Effector memory CD8-positive, alpha-beta T cell (primary cell): ENCODE measurements around the gene CLEC20A.

Source experiments
- ATAC-seq: fragments of 150-1000 bp; cut with Tn5 transposase; replicated peaks from 2 replicates; pipeline ENCODE4 v1.10.0; 2021; ENCODE audit warnings: mild to moderate bottlenecking, moderate library complexity
- DNase-seq, 3 experiments: peaks; one replicate each; pipeline ENCODE4 v3.0.0; 2021
- H3K27ac Mint-ChIP-seq, 2 donors: one replicate each; pipeline ENCODE4 v1.8.0; 2022; ENCODE audit warnings: mild to moderate bottlenecking in 2 of 2, mixed read lengths in 2 of 2, moderate library complexity in 2 of 2
- H3K27me3 Mint-ChIP-seq, 2 donors: one replicate each; pipeline ENCODE4 v1.8.0; 2022; ENCODE audit warnings: mixed read lengths in 2 of 2
- H3K36me3 Mint-ChIP-seq: one replicate; pipeline ENCODE4 v1.8.0; 2022; ENCODE audit warnings: mild to moderate bottlenecking, moderate library complexity, mixed read lengths; ENCODE audit not compliant: insufficient read depth
- H3K4me1 Mint-ChIP-seq, 2 donors: one replicate each; pipeline ENCODE4 v1.8.0; 2022; ENCODE audit warnings: low read depth in 2 of 2, mixed read lengths in 2 of 2
- H3K4me3 Mint-ChIP-seq, 2 donors: one replicate each; pipeline ENCODE4 v1.8.0; 2022; ENCODE audit warnings: mild to moderate bottlenecking in 2 of 2, mixed read lengths in 2 of 2, moderate library complexity in 2 of 2
- H3K9me3 Mint-ChIP-seq, 2 donors: one replicate each; pipeline ENCODE4 v1.8.0; 2022; ENCODE audit warnings: mixed read lengths in 2 of 2

CLEC20A gene

DNA sequence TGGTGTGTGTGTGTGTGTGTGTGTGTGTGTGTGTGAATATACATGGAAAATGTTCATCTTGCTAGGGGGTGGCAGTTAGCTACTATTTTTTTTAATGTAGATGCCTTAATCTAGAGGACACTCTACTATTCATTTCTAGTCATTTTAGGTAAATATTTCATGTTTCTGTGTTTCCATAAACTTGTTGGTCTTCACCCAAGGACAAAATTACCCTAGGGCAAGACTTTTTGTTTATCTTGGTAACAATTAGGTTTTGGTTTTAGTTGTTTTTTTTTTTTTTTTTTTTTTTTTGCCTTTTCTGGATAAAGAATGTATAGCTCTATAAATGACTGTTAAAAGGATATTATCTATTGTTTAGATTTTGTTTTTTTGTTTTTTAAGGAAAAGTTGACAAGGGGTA, 32.2 kb downstream of the CLEC20A start:
- Mint-ChIP-seq H3K9me3 (no peaks in the 10 kb centered on the region), H3K27me3 (peaks cover 8 to 15% of the 10 kb centered on the region in 2 donors), H3K36me3 (no peaks in the 10 kb centered on the region), H3K4me3 (no peak overlapping the region), H3K27ac (no peak overlapping the region), H3K4me1 (no peaks in the 10 kb centered on the region)
- ATAC-seq: no peak
- DNase-seq: no peak

DNA sequence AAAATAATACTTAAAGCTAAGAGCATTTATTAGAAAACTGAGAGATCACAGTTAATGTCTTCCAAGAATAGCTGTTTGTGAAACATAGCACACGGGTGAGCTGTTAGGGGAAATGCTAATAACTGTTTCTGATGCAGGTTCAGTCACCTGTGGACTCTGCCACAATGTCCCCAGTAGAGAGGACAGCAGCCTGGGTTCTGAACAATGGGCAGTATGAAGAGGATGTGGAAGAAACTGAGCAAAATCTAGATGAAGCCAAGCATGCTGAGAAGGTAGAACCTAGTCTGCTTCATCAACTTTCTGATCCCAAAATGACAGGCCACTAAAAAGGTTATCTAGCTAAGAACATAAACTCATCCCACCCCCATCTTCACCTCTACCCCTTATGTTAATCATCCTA, 32.6 kb downstream of the CLEC20A start:
- H3K4me3 Mint-ChIP-seq: no peak overlapping the region
- H3K27me3 Mint-ChIP-seq: peaks cover 8 to 15% of the 10 kb centered on the region in 2 donors
- no peaks in the 10 kb centered on the region for H3K36me3 Mint-ChIP-seq
- H3K4me1 Mint-ChIP-seq: no peaks in the 10 kb centered on the region
- no peak for DNase-seq
- H3K9me3 Mint-ChIP-seq: no peaks in the 10 kb centered on the region
- no peak for ATAC-seq
- no peak overlapping the region for H3K27ac Mint-ChIP-seq

DNA sequence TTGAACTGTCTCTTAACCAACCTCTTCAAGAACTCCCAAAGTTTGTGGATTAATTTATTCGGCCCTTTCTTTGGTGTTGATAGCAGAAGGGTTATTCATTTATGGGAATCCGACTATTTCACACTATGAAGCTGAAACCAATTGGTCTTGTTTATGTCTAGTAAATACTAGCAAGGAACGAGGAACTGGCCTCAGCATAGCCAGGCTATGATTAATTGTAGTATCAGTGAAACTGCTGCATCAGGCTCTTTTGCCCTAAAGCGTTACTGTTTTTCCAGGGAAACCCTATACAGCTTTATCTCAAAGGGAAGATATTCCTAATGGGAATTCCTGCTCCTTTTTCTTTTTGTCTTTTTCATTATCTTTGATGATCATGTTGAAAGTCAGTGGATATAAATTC, 35.1 kb downstream of the CLEC20A start:
- H3K27ac Mint-ChIP-seq: no peak overlapping the region
- no peaks in the 10 kb centered on the region for H3K4me1 Mint-ChIP-seq
- no peaks in the 10 kb centered on the region for H3K36me3 Mint-ChIP-seq
- no peaks in the 10 kb centered on the region for H3K9me3 Mint-ChIP-seq
- no peak for ATAC-seq
- no peak for DNase-seq
- H3K4me3 Mint-ChIP-seq: no peak overlapping the region
- H3K27me3 Mint-ChIP-seq: peaks cover 0 to 8% of the 10 kb centered on the region in 2 donors

- ATAC-seq: no peak
- Mint-ChIP-seq H3K9me3 (no peaks in the 10 kb centered on the region), H3K27ac (no peak overlapping the region), H3K4me3 (no peak overlapping the region), H3K27me3 (peaks cover 0 to 6% of the 10 kb centered on the region in 2 donors), H3K36me3 (no peaks in the 10 kb centered on the region), H3K4me1 (no peaks in the 10 kb centered on the region)
- DNase-seq: no peak
Observed at GRCh38 chr1:178461104-178461503, 35.7 kb downstream of the CLEC20A start.

GRCh38 chr1:178458203-178458602, 38.6 kb downstream of the CLEC20A start:
- DNase-seq: no peak
- H3K4me3 Mint-ChIP-seq: no peak overlapping the region
- no peaks in the 10 kb centered on the region for H3K36me3 Mint-ChIP-seq
- no peaks in the 10 kb centered on the region for H3K27me3 Mint-ChIP-seq
- ATAC-seq: no peak
- H3K4me1 Mint-ChIP-seq: no peaks in the 10 kb centered on the region
- no peaks in the 10 kb centered on the region for H3K9me3 Mint-ChIP-seq
- no peak overlapping the region for H3K27ac Mint-ChIP-seq

DNA sequence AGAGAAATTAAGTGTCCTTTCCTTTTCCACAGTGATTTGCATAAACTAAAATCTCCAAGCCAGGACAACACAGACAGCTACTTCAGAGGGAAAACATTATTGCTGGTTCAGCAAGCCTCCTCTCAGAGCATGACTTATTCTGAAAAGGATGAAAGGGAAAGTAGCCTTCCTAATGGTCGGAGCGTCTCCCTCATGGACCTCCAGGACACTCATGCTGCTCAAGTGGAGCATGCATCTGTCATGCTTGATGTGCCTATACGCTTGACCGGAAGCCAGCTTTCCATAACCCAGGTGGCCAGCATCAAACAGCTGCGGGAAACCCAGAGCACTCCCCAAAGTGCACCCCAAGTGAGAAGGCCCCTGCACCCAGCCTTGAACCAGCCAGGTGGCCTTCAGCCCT, 39.1 kb downstream of the CLEC20A start:
- no peaks in the 10 kb centered on the region for H3K27me3 Mint-ChIP-seq
- no peak for ATAC-seq
- no peak overlapping the region for H3K4me3 Mint-ChIP-seq
- H3K27ac Mint-ChIP-seq: no peak overlapping the region
- DNase-seq: no peak
- no peaks in the 10 kb centered on the region for H3K4me1 Mint-ChIP-seq
- no peaks in the 10 kb centered on the region for H3K36me3 Mint-ChIP-seq
- no peaks in the 10 kb centered on the region for H3K9me3 Mint-ChIP-seq

DNA sequence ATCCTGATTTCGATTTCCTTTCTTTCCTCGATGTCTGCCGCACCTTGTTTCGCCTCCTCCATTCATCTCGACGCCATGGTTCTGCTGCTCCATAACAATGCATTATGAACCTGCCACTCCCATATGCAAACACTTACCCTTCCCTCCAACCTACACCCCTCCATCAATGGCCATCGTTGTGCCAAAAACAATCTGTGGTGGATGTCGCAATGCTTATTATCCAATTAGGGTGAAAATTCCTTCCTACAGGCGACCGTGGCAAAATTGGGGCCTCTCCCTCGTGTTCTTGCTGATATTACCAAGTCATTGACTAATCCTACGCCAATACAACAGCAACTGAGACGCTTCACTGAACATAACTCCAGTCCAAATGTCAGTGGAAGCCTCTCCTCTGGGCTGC, 40.3 kb downstream of the CLEC20A start:
- no peak for ATAC-seq
- H3K4me3 Mint-ChIP-seq: no peak overlapping the region

GRCh38 chr1:178452013-178452412, 44.8 kb downstream of the CLEC20A start:
- Mint-ChIP-seq H3K27me3 (no peaks in the 10 kb centered on the region), H3K4me1 (no peaks in the 10 kb centered on the region), H3K4me3 (no peak overlapping the region), H3K36me3 (no peaks in the 10 kb centered on the region), H3K27ac (no peak overlapping the region), H3K9me3 (peaks cover 0 to 4% of the 10 kb centered on the region in 2 donors)
- DNase-seq (no peak), ATAC-seq (no peak)

More for the DNA sequence above, 40.3 kb downstream of the CLEC20A start:
- no peak for DNase-seq
- Mint-ChIP-seq H3K36me3 (no peaks in the 10 kb centered on the region), H3K4me1 (no peaks in the 10 kb centered on the region), H3K27me3 (no peaks in the 10 kb centered on the region), H3K27ac (no peak overlapping the region), H3K9me3 (no peaks in the 10 kb centered on the region)

DNA sequence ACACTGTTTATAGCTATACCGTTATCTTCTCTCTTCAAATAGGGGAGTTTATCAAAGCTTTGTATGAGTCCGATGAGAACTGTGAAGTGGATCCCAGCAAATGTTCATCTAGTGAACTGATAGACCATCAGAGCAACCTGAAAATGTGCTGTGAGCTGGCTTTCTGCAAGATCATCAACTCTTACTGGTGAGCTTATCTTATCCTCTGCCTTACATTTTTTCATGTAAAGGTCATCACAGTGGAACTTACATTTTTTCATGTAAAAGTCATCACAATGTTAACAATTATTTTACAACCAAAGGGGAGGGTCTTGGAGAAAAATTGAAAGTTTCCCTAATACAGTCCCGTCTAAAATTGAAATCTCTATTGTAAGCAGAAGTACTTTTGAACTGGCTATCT, 45.2 kb downstream of the CLEC20A start:
- Mint-ChIP-seq H3K27me3 (no peaks in the 10 kb centered on the region), H3K4me1 (no peaks in the 10 kb centered on the region), H3K4me3 (no peak overlapping the region), H3K27ac (no peak overlapping the region), H3K9me3 (peaks cover 0 to 5% of the 10 kb centered on the region in 2 donors), H3K36me3 (no peaks in the 10 kb centered on the region)
- DNase-seq: no peak
- no peak for ATAC-seq

DNA sequence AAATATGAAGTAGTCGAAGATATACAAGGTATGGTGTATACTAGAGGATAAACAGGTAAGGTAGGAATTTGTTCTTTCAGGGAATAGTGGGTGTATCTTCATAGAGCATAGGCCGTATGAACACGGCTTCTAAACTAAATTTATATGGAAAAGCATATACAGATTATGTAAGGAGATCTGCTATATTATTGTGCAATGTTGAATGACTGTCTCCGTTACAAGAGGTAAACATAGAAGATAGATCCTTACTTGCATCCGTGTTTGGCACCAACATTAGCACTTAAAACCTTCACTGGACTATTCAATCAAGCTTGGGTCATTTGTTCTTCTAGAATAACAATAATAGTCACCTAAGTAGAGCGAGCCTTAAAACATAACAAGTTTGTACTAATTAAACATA, 45.9 kb downstream of the CLEC20A start:
- Mint-ChIP-seq H3K36me3 (no peaks in the 10 kb centered on the region), H3K4me3 (no peak overlapping the region), H3K9me3 (peaks cover 0 to 5% of the 10 kb centered on the region in 2 donors), H3K27me3 (no peaks in the 10 kb centered on the region), H3K4me1 (no peaks in the 10 kb centered on the region), H3K27ac (no peak overlapping the region)
- DNase-seq (no peak), ATAC-seq (no peak)

DNA sequence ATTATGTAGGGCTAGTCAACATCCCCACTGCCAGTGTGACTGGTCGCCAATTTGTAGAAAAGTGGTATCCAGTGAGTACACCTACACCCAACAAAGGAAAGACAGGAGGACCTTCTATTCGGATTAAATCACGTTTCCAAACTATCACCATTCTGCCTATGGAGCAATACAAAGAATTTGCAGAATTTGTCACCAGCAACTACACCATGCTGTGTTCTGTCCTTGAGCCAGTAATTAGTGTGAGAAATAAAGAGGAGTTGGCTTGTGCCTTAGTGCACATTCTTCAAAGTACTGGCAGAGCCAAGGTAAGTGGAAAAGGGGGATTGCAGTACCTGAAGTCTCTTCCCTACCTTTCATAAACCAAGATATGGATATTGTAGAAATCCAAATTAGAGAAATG, 53.8 kb downstream of the CLEC20A start:
- H3K36me3 Mint-ChIP-seq: no peaks in the 10 kb centered on the region
- H3K4me1 Mint-ChIP-seq: no peaks in the 10 kb centered on the region
- H3K27ac Mint-ChIP-seq: no peak overlapping the region
- H3K9me3 Mint-ChIP-seq: peaks cover 0 to 6% of the 10 kb centered on the region in 2 donors
- ATAC-seq (no peak), DNase-seq (no peak)
- H3K27me3 Mint-ChIP-seq: peaks cover 9 to 11% of the 10 kb centered on the region in 2 donors
- H3K4me3 Mint-ChIP-seq: no peak overlapping the region

GRCh38 chr1:178438432-178438831, 58.3 kb downstream of the CLEC20A start:
- Mint-ChIP-seq H3K27me3 (peaks cover 0 to 11% of the 10 kb centered on the region in 2 donors), H3K4me3 (no peak overlapping the region), H3K9me3 (peaks cover 0 to 2% of the 10 kb centered on the region in 2 donors), H3K36me3 (no peaks in the 10 kb centered on the region), H3K4me1 (no peaks in the 10 kb centered on the region), H3K27ac (no peak overlapping the region)
- ATAC-seq: no peak
- DNase-seq: no peak

DNA sequence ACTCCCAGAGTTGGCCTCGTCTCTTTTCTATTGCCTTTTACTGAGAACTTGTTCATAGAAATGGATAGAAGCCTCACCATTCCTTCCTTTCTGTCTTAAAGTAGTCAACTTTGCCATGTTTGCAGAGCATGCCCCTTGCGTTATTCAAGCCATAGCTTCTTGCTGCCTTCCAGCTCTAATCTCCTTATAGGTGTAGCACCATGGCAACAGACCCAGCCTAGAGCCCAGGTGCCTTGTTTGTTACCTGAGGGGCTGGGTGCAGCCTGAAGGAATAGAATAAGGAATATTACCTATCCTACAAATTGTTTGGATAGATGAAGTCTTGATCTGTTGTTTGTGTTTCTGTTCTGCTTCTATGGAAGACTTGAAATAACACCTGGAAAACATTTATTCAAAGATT, 59.9 kb downstream of the CLEC20A start:
- H3K4me3 Mint-ChIP-seq: no peak overlapping the region
- H3K27me3 Mint-ChIP-seq: peaks cover 0 to 5% of the 10 kb centered on the region in 2 donors
- H3K9me3 Mint-ChIP-seq: peaks cover 0 to 2% of the 10 kb centered on the region in 2 donors
- H3K36me3 Mint-ChIP-seq: no peaks in the 10 kb centered on the region
- H3K4me1 Mint-ChIP-seq: no peaks in the 10 kb centered on the region
- no peak overlapping the region for H3K27ac Mint-ChIP-seq
- no peak for DNase-seq
- no peak for ATAC-seq

- H3K4me3 Mint-ChIP-seq: no peak overlapping the region
Observed at GRCh38 chr1:178434899-178435435, 61.8 kb downstream of the CLEC20A start.

DNA sequence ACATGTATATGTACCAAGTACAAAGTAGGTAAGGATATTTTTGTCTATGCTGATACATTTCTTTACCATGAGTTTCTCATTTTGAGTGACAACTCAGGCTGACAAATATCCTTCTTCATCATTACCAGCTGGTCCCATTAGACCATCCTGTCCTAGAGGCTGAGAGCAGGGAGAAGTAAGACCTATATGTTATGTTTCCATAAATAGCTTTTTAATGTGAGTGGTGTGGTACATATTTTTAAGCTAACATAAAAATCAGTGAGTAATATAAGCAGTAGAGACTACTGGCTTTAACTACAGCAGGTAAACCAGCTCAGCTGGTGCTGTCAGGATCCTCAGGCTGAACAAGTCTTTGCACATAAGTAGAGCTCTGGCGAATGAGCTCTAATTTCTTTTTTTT, 62.4 kb downstream of the CLEC20A start:
- no peak for ATAC-seq
- Mint-ChIP-seq H3K9me3 (no peaks in the 10 kb centered on the region), H3K4me1 (no peaks in the 10 kb centered on the region), H3K36me3 (no peaks in the 10 kb centered on the region), H3K4me3 (no peak overlapping the region), H3K27me3 (no peaks in the 10 kb centered on the region), H3K27ac (no peak overlapping the region)
- DNase-seq: no peak

More at GRCh38 chr1:178434899-178435435, 61.8 kb downstream of the CLEC20A start:
- ATAC-seq (no peak), DNase-seq (no peak)
- Mint-ChIP-seq H3K36me3 (no peaks in the 10 kb centered on the region), H3K27ac (no peak overlapping the region), H3K4me1 (no peaks in the 10 kb centered on the region), H3K9me3 (no peaks in the 10 kb centered on the region), H3K27me3 (no peaks in the 10 kb centered on the region)
